Measurements from ENCODE around the gene CEBPB. TPM values are rescaled to one million over a fixed set of nuclear protein-coding genes. Genes with fewer than 3 reads are reported as not detected.

Gene CEBPB
- total RNA-seq, 2 donors from 2014 or later: 153 to 167 TPM

GRCh38 chr20:50242178-50242514 lies 51.5 kb downstream of the CEBPB start:
- DNase-seq (ENCODE audit: low spot score): no peak
- Mint-ChIP-seq H3K27ac (no peak overlapping the region), H3K4me3 (no peak overlapping the region)

More at GRCh38 chr20:50242178-50242514, 51.5 kb downstream of the CEBPB start:
- H3K27me3 Mint-ChIP-seq: peaks cover 6 to 14% of the 10 kb centered on the region in 2 donors
- peaks cover 12 to 13% of the 10 kb centered on the region in 2 donors for H3K4me1 Mint-ChIP-seq (ENCODE audit: low read depth in 2 of 2)
- no peak for ATAC-seq
- H3K36me3 Mint-ChIP-seq: no peaks in the 10 kb centered on the region
- H3K9me3 Mint-ChIP-seq: no peaks in the 10 kb centered on the region

Other genes with a start within 250 kb of the CEBPB start
- gene SNAI1, start 207.8 kb upstream of the CEBPB start, total RNA-seq: 1 to 10 TPM in 1 of 2 donors, under 1 TPM in 1; 0.71 to 1.3 TPM
- gene UBE2V1, start 77.7 kb upstream of the CEBPB start, total RNA-seq: 100 to 1,000 TPM; 198 to 240 TPM
- gene PEDS1, start 37.1 kb upstream of the CEBPB start, total RNA-seq: 10 to 100 TPM; 31.2 to 33.8 TPM